RWPE2 (cell line): ENCODE data around the gene ITGB3.

Experiments
- ATAC-seq: fragments of 200-7000 bp; cut with Tn5 transposase; 3 replicates; pipeline ENCODE4 v1.9.1; 2021; ENCODE audit warnings: low read depth
- DNase-seq: peaks from one replicate; pipeline ENCODE4 v3.0.0-alpha.2; 2020; ENCODE audit warnings: low spot score
- H3K27ac ChIP-seq: fragments of 450-650 bp; 2 replicates; pipeline ENCODE4 v1.5.1; 2017; ENCODE audit warnings: mild to moderate bottlenecking; ENCODE audit not compliant: poor library complexity, severe bottlenecking
- H3K27me3 ChIP-seq: fragments of 250-450 bp; sonication (Bioruptor Pico); 2 replicates; pipeline ENCODE4 v1.5.1; 2021; ENCODE audit warnings: mild to moderate bottlenecking, moderate library complexity; ENCODE audit not compliant: insufficient read depth, poor library complexity, severe bottlenecking
- H3K36me3 ChIP-seq: fragments of 250-450 bp; sonication (Bioruptor Pico); 2 replicates; pipeline ENCODE4 v1.5.1; 2020; ENCODE audit warnings: low read depth, mild to moderate bottlenecking, moderate library complexity
- H3K4me1 ChIP-seq: fragments of 250-450 bp; sonication (Bioruptor Pico); 2 replicates; pipeline ENCODE4 v1.5.1; 2021; ENCODE audit warnings: mild to moderate bottlenecking, moderate library complexity; ENCODE audit not compliant: insufficient read depth, poor library complexity, severe bottlenecking
- H3K4me3 ChIP-seq: fragments of 250-450 bp; sonication (Bioruptor Pico); 2 replicates; pipeline ENCODE4 v1.5.1; 2021; ENCODE audit warnings: mild to moderate bottlenecking, moderate library complexity; ENCODE audit not compliant: severe bottlenecking
- H3K9me3 ChIP-seq: fragments of 250-450 bp; sonication (Bioruptor Pico); 2 replicates; pipeline ENCODE4 v1.5.1; 2021; ENCODE audit warnings: mild to moderate bottlenecking, moderate library complexity; ENCODE audit not compliant: severe bottlenecking
- CTCF ChIP-seq: fragments of 450-650 bp; IDR thresholded peaks from one replicate; pipeline ENCODE4 v1.5.1; 2017; ENCODE audit warnings: mild to moderate bottlenecking, moderate library complexity; ENCODE audit not compliant: poor library complexity, severe bottlenecking

ITGB3 gene

GRCh38 chr17:47231334-47231733 lies 22.3 kb upstream of the ITGB3 start:
- no peaks in the 10 kb centered on the region for H3K36me3 ChIP-seq
- no peak for TF ChIP-seq CTCF
- no peaks in the 10 kb centered on the region for H3K9me3 ChIP-seq
- DNase-seq = no peak
- H3K4me3 ChIP-seq = no peak overlapping the region
- no peak overlapping the region for H3K27ac ChIP-seq
- H3K4me1 ChIP-seq = peaks cover 10% of the 10 kb centered on the region
- no peaks in the 10 kb centered on the region for H3K27me3 ChIP-seq
- no peak for ATAC-seq

GRCh38 chr17:47231866-47232265 lies 21.8 kb upstream of the ITGB3 start:
- Histone ChIP-seq H3K4me1 (peaks cover 10% of the 10 kb centered on the region), H3K27ac (no peak overlapping the region), H3K4me3 (no peak overlapping the region), H3K36me3 (no peaks in the 10 kb centered on the region), H3K9me3 (no peaks in the 10 kb centered on the region), H3K27me3 (no peaks in the 10 kb centered on the region)
- ATAC-seq = no peak
- no peak for DNase-seq
- no peak for TF ChIP-seq CTCF

GRCh38 chr17:47232465-47232864 lies 21.2 kb upstream of the ITGB3 start:
- no peaks in the 10 kb centered on the region for H3K36me3 ChIP-seq
- no peak for ATAC-seq
- H3K9me3 ChIP-seq = no peaks in the 10 kb centered on the region
- H3K4me3 ChIP-seq = no peak overlapping the region
- TF ChIP-seq CTCF = no peak
- H3K27ac ChIP-seq = no peak overlapping the region
- H3K4me1 ChIP-seq = peaks cover 10% of the 10 kb centered on the region
- no peak for DNase-seq
- H3K27me3 ChIP-seq = no peaks in the 10 kb centered on the region

GRCh38 chr17:47235506-47235905 lies 18.1 kb upstream of the ITGB3 start:
- H3K4me3 ChIP-seq = no peak overlapping the region
- no peak for TF ChIP-seq CTCF
- no peaks in the 10 kb centered on the region for H3K9me3 ChIP-seq
- peaks cover 5% of the 10 kb centered on the region for H3K4me1 ChIP-seq
- no peak for DNase-seq
- no peak overlapping the region for H3K27ac ChIP-seq
- no peaks in the 10 kb centered on the region for H3K36me3 ChIP-seq
- ATAC-seq = no peak
- H3K27me3 ChIP-seq = no peaks in the 10 kb centered on the region

- no peaks in the 10 kb centered on the region for H3K9me3 ChIP-seq
- no peak for TF ChIP-seq CTCF
- no peaks in the 10 kb centered on the region for H3K27me3 ChIP-seq
- no peak overlapping the region for H3K4me3 ChIP-seq
- H3K27ac ChIP-seq = no peak overlapping the region
- H3K36me3 ChIP-seq = no peaks in the 10 kb centered on the region
- H3K4me1 ChIP-seq = peaks cover 9% of the 10 kb centered on the region
- ATAC-seq (no peak), DNase-seq (no peak)
Observed at GRCh38 chr17:47235923-47236322, 17.7 kb upstream of the ITGB3 start.
